H1 (cell line): ENCODE data around the gene SLC2A3.

Source experiments
- EP300 ChIP-seq, 2 experiments: IDR thresholded peaks; 1 replicate in 1 of 2; 2 replicates in 1 of 2; pipeline ENCODE4 v1.6.1; 2011 to 2012; ENCODE audit warnings: low read depth in 2 of 2, low read length in 2 of 2, mild to moderate bottlenecking in 2 of 2, borderline replicate concordance in 1 of 2, inconsistent platforms in 1 of 2, moderate library complexity in 1 of 2
- HDAC6 ChIP-seq: IDR thresholded peaks from one replicate; pipeline ENCODE4 v1.7.1; 2012; ENCODE audit warnings: low read depth, mild to moderate bottlenecking, inconsistent platforms, low read length, moderate library complexity
- KDM5A ChIP-seq: fragments of 200-600 bp; IDR thresholded peaks from 2 replicates; pipeline ENCODE4 v1.7.1; 2012; ENCODE audit warnings: mild to moderate bottlenecking, low read length, inconsistent platforms, mixed read lengths
- POLR2A ChIP-seq, 2 experiments: IDR thresholded peaks; 1 replicate in 1 of 2; 2 replicates in 1 of 2; pipeline ENCODE4 v1.6.1; 2011; ENCODE audit warnings: low read depth in 2 of 2, low read length in 2 of 2, mild to moderate bottlenecking in 2 of 2; ENCODE audit errors: control extremely low read depth in 1 of 2
- RAD21 ChIP-seq, 2 experiments: IDR thresholded peaks in 1 of 2; conservative IDR thresholded peaks in 1 of 2; 2 replicates each; pipeline ENCODE4 v1.6.1; 2011; ENCODE audit warnings: low read depth in 2 of 2, low read length in 2 of 2, improper control_type of control experiment in 1 of 2, inconsistent platforms in 1 of 2, mild to moderate bottlenecking in 1 of 2, moderate library complexity in 1 of 2
- RBBP5 ChIP-seq: IDR thresholded peaks from 2 replicates; pipeline ENCODE4 v1.7.1; 2012; ENCODE audit warnings: low read depth, mild to moderate bottlenecking, inconsistent platforms, low read length, moderate library complexity, borderline replicate concordance
- USF2 ChIP-seq: IDR thresholded peaks from 2 replicates; pipeline ENCODE4 v1.6.1; 2011; ENCODE audit warnings: low read length, improper control_type of control experiment
- TF ChIP-seq, protein P1 (sequence below), 3 experiments: IDR thresholded peaks; 1 replicate in 2 of 3; 2 replicates in 1 of 3; pipeline versions ENCODE4 v1.5.1 to v1.6.1; 2011; ENCODE audit warnings: low read length in 3 of 3, mild to moderate bottlenecking in 3 of 3, inconsistent platforms in 2 of 3, low read depth in 1 of 3, moderate library complexity in 1 of 3; ENCODE audit not compliant: insufficient read depth in 1 of 3; ENCODE audit errors: control extremely low read depth in 1 of 3

GRCh38 chr12:7970475-7971252 lies 34.7 kb upstream of the SLC2A3 start:
- TF ChIP-seq, protein P1, sequence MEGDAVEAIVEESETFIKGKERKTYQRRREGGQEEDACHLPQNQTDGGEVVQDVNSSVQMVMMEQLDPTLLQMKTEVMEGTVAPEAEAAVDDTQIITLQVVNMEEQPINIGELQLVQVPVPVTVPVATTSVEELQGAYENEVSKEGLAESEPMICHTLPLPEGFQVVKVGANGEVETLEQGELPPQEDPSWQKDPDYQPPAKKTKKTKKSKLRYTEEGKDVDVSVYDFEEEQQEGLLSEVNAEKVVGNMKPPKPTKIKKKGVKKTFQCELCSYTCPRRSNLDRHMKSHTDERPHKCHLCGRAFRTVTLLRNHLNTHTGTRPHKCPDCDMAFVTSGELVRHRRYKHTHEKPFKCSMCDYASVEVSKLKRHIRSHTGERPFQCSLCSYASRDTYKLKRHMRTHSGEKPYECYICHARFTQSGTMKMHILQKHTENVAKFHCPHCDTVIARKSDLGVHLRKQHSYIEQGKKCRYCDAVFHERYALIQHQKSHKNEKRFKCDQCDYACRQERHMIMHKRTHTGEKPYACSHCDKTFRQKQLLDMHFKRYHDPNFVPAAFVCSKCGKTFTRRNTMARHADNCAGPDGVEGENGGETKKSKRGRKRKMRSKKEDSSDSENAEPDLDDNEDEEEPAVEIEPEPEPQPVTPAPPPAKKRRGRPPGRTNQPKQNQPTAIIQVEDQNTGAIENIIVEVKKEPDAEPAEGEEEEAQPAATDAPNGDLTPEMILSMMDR (IDR thresholded peaks at IDR 0.05; ENCODE audit: control extremely low read depth in 1 of 3, insufficient read depth in 1 of 3, low read depth in 1 of 3, low read length in 3 of 3), result no peak
- TF ChIP-seq USF2 (no peak), HDAC6 (no peak), RAD21 (IDR thresholded peaks at IDR 0.05 in 1 of 2, conservative IDR thresholded peaks at IDR 0.05 in 1 of 2; ENCODE audit: low read depth in 2 of 2, low read length in 2 of 2) (0 out of 4 replicates have a peak, but pooled peaks of 1 of the 2 experiments have one; percentile 1), RBBP5 (0 out of 2 replicates have a peak, but pooled peaks have one; percentile 80), KDM5A (no peak), POLR2A (IDR thresholded peaks at IDR 0.05; ENCODE audit: control extremely low read depth in 1 of 2, low read depth in 2 of 2, low read length in 2 of 2) (peak; percentile 25 to 82), EP300 (IDR thresholded peaks at IDR 0.05; ENCODE audit: borderline replicate concordance in 1 of 2, low read depth in 2 of 2, low read length in 2 of 2) (peak; percentile 24 to 89; a peak in 2 of 3 replicates)
